Stimulated activated naive CD4-positive, alpha-beta T cell (primary cell): ENCODE data around the gene GOLGA5.
A peak's percentile ranks its signal among the peaks of the same experiment; 100 is the strongest.
"Not testable (repeated sequence)": the region's sequence is repeated elsewhere in the genome, so short reads cannot be mapped to it uniquely, and the experiment has no call there.

Experiments used
- DNase-seq, 6 experiments: peaks; one replicate each; lab custom pipeline; 2025; lab: John Stamatoyannopoulos, UW

Gene GOLGA5, protein sequence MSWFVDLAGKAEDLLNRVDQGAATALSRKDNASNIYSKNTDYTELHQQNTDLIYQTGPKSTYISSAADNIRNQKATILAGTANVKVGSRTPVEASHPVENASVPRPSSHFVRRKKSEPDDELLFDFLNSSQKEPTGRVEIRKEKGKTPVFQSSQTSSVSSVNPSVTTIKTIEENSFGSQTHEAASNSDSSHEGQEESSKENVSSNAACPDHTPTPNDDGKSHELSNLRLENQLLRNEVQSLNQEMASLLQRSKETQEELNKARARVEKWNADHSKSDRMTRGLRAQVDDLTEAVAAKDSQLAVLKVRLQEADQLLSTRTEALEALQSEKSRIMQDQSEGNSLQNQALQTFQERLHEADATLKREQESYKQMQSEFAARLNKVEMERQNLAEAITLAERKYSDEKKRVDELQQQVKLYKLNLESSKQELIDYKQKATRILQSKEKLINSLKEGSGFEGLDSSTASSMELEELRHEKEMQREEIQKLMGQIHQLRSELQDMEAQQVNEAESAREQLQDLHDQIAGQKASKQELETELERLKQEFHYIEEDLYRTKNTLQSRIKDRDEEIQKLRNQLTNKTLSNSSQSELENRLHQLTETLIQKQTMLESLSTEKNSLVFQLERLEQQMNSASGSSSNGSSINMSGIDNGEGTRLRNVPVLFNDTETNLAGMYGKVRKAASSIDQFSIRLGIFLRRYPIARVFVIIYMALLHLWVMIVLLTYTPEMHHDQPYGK

DNA sequence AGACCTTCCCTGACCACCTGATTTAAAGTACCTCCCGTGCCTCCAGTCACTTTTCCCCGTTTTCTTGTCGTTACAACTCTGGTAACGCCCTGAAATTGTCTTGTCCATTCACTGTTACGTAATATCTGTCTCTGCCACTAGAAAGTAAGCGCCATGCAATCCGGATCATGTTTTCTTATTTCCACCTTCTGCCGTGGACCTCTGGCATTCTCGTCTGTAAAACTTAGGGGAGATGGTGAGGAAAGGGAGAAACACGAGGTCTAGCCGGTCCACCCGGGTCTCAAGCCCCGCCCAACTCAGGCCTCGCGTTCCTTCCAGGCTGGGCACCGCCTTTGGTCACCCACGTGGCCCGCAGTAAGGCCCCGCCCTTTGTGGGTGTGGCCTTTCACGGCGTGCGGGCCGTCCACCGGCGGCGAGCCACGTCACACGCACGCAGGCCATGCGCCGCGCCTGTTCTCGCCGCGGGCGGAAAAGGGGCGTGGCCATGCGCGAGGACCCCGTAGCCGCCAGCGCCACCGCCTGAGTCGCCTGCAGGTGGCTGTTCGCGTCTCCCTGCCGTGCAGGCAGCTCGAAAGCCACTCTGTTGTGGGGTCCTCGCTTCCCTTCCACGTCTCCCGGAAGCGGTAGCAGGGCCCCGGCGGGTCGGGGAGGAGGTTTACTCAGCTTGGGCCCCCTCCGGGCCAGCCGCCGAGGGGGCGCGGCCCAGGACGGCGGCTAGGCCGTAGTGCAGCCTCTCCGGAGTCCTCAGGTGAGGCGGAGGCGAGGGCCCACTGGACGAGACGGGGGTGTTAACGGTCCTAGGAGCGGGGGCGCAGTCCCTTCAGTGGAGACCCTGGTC, at the start of gene GOLGA5:
Gene GOLGA5, plus strand, starts transcription at position 597 of the 838 bp plus-strand sequence. CDS start 3,133 bp downstream, outside the sequence.
- DNase-seq: peak; percentile 97 to 99 (median 98)

DNA sequence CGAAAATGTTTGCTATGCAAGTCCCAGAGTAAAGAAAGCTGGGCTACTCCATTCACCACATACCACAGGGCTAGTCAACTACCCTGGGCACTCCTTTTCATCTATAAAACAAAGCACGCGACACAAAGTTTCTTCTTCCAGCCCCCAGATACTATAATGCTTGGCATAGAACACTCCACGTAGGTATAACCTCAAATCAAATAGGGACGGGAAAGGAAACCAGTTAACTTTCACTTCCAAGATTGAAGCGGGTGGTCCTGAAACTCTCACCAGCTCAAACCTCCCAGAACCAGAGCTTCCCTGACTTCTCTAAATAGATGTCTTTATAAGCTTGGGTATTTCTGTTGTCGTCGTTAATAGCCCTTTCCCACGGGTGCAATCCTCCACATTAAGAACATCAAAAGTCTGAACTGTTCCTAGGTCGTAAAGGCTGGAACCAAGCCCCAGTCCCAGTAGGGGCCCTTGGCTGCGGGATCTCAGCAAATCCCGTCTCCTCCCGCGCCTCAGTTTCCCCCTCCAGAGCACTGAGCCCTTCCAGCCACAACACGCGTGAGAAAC, 46.3 kb upstream of the GOLGA5 start:
- peak in 2 of 6 experiments; percentile 12 to 18 for DNase-seq

DNA sequence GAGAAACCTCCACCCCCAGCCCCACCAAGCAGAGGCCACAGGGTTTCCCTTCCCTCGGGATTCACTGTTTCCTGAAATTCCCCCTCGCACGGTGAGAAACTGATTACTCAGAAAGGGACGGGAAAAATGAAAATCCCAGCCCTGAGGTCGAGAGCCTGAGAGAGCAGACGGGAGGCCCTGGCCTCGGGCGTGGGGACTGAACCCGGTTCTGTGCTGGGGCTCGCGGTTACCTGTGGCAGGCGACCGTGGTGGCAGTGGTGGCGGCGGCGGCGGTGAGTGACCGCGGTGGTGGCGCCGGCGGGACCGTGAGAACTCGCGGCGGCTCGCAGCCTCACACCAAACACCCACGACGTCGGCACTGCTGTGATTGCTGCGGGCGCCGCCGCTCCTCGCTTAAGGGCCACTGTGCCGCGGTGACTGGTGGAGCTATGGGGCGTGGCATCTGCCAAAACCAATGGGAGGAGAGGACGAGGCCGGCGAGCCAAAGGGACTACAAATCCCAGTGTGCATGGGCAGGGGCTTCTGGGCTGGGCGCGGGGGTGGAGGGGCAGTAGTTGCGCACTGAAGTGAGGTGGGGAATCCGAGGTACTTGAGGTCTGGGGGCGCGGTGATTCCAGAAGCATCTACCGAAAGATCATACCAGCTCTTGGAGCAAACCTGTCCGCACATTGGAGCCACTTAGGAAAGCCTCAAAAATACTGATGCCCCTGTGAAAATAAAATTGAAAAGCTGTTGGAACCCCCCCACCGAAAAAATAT, 45.7 kb upstream of the GOLGA5 start, which contains the start of gene LGMN:
Gene LGMN, minus strand, starts transcription at position 369 of the 758 bp plus-strand sequence. CDS start 15,841 bp downstream, outside the sequence.
- peak; percentile 82 to 89 (median 85) for DNase-seq

DNA sequence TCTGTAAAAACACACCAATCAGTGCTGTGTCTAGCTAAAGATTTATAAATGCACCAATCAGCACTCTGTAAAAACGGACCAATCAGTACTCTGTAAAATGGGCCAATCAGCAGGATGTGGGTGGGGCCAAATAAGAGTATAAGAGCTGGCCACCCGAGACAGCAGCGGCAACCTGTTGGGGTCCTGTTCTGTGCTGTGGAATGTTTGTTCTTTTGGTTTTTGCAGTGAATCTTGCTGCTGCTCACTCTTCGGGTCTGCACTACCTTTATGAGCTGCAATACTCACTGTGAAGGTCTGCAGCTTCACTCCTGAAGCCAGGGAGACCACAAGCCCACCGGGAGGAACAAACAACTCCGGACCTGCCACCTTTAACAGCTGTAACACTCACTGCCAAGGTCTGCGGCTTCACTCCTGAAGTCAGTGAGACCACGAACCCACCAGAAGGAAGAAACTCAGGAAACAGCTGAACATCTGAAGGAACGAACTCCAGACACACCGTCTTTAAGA, 43.8 kb upstream of the GOLGA5 start:
- peak; percentile 22 to 75 (median 58) for DNase-seq

DNA sequence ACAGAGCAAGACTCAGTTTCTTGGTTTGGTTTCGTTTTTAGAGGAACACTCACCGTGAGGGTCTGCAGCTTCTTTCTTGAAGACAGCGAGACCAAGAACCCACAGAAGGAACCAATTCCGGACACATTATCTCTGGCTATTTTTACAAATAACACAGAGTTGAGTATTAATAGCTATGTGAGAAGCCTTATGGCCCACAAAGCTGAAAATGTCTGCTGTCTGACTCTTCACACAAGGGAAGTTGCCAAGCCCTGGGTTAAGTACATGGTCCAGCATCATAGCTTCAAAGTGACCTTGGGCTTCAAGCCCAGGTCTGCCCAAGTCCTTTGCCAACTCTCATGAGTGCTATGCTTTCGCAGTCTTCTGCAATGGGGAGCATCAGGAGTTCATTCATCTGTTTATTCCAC, 43.1 kb upstream of the GOLGA5 start:
- DNase-seq: no peak

DNA sequence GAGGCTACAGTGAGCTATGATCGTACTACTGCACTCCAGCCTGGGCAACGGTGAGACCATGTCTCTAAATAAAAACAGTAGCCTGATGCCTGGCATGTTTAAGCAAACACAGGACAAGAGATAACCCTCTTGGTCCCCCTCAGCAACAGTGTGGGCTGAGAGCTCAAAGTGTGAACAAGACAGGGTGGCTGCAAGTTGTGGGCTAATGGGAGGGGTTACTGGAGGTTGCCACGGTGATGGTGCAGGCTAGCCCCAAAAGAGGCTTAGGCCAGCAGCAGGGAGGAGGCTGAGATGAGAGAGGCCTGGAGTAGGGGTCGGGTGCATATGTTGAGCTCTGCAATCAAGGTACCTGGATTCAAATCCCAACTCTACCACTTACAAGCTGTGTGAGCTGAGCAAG, 42.3 kb upstream of the GOLGA5 start:
- no peak for DNase-seq

DNA sequence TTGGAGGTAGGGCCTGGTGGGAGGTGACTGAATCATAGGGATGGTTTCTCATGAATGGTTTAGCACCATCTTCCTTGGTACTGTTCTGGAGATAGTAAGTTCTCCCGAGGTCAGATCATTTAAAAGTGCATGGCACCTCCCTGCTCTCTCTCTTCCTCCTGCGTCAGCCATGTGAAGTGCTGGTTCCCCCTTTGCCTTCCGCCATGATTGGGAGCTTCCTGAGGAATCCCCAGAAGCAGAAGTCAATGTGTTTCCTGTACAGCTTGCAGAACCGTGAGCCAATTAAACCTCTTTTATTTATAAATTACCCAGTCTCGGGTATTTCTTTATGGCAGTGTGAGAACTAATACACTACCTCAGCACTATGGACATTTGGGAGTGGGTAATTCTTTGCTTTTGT, 40.9 kb upstream of the GOLGA5 start:
- DNase-seq: no peak

DNA sequence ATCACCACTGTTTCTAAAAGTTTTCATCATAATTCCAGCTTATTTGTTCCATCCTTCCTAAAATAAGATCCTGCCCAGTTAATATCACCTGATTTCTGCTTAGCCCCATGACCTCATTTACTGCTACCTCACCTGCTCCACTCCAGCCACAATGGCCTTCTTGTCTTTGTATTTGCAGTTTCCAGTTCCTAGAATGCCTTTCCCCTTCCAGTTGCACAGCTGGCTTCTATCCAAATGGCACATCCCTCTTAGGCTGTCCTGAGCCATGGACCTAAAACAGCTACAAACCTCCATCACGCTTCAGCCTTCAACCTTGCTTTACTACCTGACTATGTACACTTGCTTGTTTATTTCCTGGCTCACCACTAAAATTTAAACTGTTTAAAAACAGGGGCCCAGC, 39.1 kb upstream of the GOLGA5 start:
- no peak for DNase-seq

DNA sequence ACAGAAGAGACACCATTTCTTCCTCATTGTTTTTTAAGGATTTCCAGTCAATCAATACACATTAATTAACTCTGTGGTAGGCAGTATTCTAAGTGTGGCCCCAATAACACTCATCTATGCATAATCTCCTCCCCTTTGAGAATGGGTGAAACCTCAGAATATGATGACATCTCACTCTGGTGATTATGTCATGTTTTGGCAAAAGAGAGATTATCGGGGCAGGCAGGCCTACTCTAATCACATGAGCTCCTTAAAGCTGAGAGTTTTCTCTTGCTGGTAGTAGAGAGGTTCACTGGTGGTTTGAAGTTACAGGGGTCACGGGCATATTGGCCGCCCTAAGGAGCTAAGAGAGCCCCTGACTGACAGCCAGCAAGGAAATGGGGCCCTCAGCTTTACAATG, 38.6 kb upstream of the GOLGA5 start:
- no peak for DNase-seq

DNA sequence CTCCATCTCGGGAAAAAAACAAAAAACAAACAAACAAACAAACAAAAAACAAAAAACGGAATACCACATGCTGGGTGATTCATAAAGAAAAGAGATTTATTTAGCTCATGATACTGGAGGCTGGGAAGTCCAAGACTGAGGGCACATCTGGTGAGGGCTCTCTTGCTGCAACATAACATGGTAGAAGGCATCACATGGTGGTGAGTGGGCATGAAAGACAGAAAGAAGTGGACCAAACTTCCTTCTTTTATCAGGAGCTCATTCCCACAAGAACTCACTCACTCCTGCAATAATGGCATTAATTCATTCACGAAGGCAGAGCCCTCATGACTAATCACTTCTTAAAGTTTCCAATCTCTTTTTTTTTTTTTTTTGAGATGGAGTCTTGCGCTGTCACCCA, 37.7 kb upstream of the GOLGA5 start:
- DNase-seq: no peak

DNA sequence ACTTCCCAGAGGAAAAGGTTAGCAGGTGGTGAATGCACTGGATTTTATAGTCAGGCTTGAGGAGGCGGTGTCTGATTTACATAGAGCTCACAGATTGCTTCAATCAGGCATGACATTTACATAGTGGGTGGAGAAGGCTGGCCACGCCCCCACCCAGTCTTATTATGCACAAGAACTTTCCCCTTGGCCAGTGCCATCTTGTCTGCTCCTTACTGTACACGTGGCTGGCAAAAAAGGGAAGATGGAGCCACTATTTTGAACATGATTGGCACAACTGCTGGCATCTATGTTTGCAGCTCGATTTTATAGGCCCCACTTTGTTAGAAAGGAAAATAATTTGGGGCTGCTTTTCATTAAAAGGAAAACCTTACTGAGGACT, 34.8 kb upstream of the GOLGA5 start:
- no peak for DNase-seq

DNA sequence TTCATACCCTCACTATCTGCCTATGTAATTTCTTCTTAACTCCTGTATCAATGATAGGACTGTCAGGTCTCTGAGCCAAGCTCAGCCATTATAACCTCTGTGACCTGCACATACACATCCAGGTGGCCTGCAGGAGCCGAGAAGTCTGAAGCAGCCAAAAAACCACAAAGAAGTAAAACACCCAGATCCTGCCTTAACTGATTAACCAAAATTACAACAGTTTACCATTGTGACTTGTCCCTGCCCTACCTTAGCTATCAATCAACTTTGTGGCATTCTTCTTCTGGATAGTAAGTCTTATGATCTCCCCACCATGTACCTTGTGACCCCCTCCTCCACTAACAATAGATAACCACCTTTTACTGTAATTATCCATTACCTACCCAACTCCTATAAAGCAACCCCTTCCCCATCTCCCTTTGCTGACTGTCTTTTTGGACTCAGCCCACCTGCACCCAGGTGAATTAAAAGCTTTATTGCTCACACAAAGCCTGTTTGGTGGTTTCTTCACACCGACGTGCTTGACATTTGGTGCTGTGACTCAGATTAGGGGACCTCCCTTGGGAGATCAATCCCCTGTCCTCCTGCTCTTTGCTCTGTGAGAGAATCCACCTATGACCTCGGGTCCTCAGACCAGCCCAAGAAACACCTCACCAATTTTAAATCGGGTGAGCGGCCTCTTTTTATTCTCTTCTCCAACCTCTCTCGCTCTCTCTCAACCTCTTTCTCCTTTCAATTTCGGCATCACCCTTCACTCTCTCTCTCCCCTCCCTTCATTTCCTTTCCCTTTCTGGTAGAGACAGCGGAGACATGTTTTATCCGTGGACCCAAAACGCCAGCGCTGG, 34.2 kb upstream of the GOLGA5 start:
- DNase-seq: no peak

DNA sequence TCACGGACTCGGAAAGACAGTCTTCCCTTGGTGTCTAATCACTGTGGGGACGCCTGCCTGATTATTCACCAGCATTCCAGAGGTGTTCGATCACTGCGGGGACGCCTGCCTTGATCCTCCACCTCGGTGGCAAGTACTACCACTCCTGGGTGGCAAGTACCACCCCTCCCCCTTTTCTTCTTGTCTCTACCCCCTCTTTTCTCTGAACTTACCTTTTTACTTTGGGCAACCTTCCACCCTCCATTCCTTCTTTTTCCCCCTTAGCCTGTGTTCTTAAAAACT, 33.6 kb upstream of the GOLGA5 start:
- DNase-seq: no peak

DNA sequence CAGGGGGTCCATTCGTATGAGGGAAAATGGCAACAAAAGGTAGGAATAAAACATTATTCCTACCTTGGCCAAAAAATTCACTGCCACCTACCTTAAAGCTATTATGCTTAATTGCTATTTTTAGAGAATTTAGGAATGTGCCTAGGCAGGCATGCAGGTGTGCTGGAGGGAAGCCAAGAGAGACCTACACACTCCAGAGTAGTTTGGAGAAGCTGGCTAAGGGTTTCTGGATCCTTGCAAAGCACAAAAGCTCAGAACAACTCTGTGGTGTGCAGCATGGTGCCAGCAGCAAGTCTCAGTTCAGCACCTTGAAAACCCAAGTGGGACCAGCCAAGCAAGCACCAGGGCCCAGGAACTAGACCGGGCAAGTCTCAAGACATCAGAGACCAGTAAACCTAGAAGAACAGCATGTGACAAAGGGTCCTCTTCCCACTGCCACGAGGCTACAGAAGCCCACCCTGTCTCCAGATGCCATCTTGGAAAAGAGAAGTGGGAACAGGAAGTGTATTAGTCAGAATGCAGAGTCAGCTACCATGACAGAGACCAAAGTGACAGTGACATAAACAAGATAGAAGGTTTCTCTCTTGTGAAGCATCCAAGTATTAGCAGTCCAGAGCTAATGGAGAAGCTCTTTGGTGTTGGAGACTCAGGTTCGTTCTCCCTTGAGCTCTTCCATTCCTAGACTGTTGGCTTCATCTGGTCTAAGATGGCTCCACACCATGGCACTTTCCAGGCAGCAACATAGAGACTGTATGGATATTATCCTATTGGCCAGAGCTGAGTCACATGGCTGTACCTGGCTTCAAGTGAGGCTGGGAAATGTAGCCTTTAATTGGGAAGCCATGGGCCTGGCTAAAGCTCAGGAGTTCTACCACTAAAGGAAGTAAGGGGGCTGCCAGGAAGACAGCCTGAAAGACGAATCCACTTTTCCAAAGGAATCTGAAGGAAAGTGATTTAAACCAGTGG, 30.2 kb upstream of the GOLGA5 start:
- DNase-seq: not testable (repeated sequence)

DNA sequence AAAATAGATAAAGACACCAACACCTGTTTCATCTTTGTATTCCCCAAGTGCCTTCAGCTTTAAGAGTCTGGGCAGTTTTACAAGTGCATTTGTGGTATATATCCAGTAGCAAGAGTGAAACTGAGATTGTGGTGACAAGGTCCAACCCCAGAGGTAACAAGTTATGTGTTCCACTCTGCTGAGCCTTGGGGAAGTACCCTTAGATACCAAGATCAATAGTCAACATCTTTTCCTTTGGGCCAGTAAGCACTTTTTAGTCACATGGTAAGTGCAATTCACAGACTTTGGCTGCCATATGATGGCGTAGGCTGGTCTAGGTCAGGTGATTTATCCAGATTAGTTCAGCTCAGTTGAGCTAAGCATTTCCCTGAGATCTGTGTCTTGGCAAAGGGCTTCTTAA, 25.9 kb upstream of the GOLGA5 start:
- not testable (repeated sequence) for DNase-seq

DNA sequence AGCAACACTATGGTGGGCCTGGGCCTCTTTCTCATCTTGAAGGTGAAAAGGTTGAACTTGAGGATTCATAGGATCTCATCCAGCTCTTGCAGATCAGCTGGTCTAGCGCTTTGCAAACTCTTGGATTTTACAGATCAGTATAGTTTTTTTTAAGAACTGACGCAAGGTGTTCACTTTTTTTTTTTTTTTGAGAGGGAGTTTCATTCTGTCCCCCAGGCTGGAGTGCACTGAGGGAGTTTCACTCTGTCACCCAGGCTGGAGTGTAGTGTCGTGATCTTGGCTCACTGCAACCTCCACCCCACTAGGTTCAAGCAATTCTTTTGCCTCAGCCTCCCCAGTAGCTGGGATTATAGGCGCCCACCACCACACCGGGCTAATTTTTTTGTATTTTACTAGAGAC, 25.3 kb upstream of the GOLGA5 start:
- DNase-seq: no peak

DNA sequence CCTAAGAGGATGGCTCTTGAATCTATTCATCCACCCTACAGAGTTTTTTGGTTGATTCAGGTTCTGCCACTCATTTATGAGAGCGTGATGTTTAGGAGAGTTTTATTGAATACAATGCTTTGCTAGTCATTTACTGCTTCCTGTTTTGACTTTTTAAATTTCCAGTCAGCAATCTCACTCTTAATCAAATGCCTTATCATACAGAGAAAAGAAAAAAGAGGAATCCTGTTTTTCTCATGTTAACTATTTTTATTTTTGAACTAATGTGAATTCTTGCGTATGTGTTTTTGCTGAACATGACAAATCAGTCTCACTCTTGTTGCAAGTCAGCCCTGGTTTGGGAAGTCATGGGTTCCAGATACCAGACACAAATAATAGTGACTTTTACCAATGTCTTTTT, 23.6 kb upstream of the GOLGA5 start:
- DNase-seq: no peak

DNA sequence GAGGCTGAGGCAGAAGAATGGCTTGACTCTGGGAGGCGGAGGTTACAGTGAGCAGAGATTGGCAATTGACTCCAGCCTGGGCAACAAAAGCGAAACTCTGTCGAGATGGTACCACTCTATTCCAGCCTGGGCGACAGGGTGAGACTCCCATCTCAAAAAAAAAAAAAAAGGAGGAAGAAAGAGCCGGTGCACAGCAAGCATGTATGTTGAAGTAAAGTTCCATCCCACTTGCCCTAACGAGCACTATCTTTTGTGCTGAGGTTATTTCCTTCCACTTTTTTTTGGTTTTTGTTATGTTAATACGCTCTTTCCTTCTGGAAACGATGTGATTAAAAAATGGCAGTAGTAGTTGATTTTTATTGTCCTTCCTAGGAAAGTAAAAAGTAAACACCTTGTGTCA, 19.5 kb upstream of the GOLGA5 start:
- no peak for DNase-seq

DNA sequence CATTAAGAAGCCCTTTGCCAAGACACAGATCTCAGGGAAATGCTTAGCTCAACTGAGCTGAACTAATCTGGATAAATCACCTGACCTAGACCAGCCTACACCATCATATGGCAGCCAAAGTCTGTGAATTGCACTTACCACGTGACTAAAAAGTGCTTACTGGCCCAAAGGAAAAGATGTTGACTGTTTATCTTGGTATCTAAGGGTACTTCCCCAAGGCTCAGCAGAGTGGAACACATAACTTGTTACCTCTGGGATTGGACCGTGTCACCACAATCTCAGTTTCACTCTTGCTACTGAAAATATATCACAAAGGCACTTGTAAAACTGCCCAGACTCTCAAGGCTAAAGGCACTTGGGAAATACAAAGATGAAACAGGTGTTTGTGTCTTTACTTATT, 18.8 kb upstream of the GOLGA5 start:
- DNase-seq: not testable (repeated sequence)
